Kidney (tissue), 14 donors: ENCODE results near the gene EMP2. TPM values are rescaled to one million over a fixed set of nuclear protein-coding genes. Genes with fewer than 3 reads are reported as not detected.
"Not testable (repeated sequence)": the region's sequence is repeated elsewhere in the genome, so short reads cannot be mapped to it uniquely, and the experiment has no call there.

ENCODE experiments used
- DNase-seq, 5 donors: peaks; one replicate each; pipeline ENCODE4 v3.0.0-alpha.2; 2013 to 2020
- FAIRE-seq: peaks from 2 replicates; lab custom pipeline; 2012; peaks lifted over from hg19 to GRCh38; lab: Jason Lieb, UNC
- H3K27ac ChIP-seq, 2 donors: one replicate each; pipeline ENCODE4 v1.7.0; 2013; ENCODE audit warnings: low read depth in 2 of 2, low read length in 2 of 2, inconsistent platforms in 1 of 2
- H3K27me3 ChIP-seq: one replicate; pipeline ENCODE4 v1.7.1; 2013; ENCODE audit warnings: low read length, inconsistent platforms; ENCODE audit not compliant: control insufficient read depth, insufficient read depth
- H3K36me3 ChIP-seq, 3 donors: one replicate each; pipeline versions ENCODE4 v1.7.0 to v1.7.1; 2013; ENCODE audit warnings: low read length in 3 of 3, control low read depth in 1 of 3, inconsistent platforms in 1 of 3; ENCODE audit not compliant: insufficient read depth in 3 of 3, control insufficient read depth in 2 of 3
- H3K4me1 ChIP-seq, 3 donors: one replicate each; pipeline versions ENCODE4 v1.7.0 to v1.7.1; 2013; ENCODE audit warnings: low read length in 3 of 3, inconsistent platforms in 1 of 3, low read depth in 1 of 3; ENCODE audit not compliant: control insufficient read depth in 2 of 3, insufficient read depth in 2 of 3
- H3K4me3 ChIP-seq, 3 donors: one replicate each; pipeline versions ENCODE4 v1.7.0 to v1.8.1; 2013; ENCODE audit warnings: low read length in 3 of 3, control low read depth in 1 of 3, inconsistent platforms in 1 of 3
- H3K9ac ChIP-seq, 3 donors: one replicate each; pipeline versions ENCODE4 v1.7.0 to v1.7.1; 2013; ENCODE audit warnings: low read length in 3 of 3, control low read depth in 1 of 3, inconsistent platforms in 1 of 3
- H3K9me3 ChIP-seq, 3 donors: one replicate each; pipeline versions ENCODE4 v1.7.0 to v1.7.1; 2013; ENCODE audit warnings: low read length in 3 of 3, control low read depth in 1 of 3, inconsistent platforms in 1 of 3; ENCODE audit not compliant: control insufficient read depth in 2 of 3, insufficient read depth in 1 of 3
- CTCF ChIP-seq: IDR thresholded peaks from 3 replicates; pipeline ENCODE4 v1.5.1; 2012; ENCODE audit warnings: mild to moderate bottlenecking, moderate library complexity, borderline replicate concordance; ENCODE audit not compliant: insufficient read depth; ENCODE audit errors: extremely low read depth
- intact Hi-C: fragments of 100-400 bp; cut with DNase I; formaldehyde crosslinking; loops from one replicate; pipeline ENCODE4 v1.11.1; 2022
- polyA plus RNA-seq: library from polyadenylated mRNA; stranded (reverse); fragments of 350-450 nt; fragmentation: Illumina TruSeq; extraction: RNeasy Lipid Tissue Mini Kit (QIAGEN cat#74804); gene quantifications from one replicate; pipeline ENCODE4 v1.2.3, GENCODE V29; 2014; ENCODE audit warnings: low read depth, low replicate concordance; ENCODE audit not compliant: insufficient read depth
- total RNA-seq: library from RNA; stranded (reverse); fragmentation: NEBNext Ultra II Directional; extraction: Animal tissue kit (Norgen Biotek cat#: 25700); gene quantifications from one replicate; pipeline ENCODE4 v1.2.1, GENCODE V29; 2021
- donor health status: control.
- donor health status: control.
- donor health status: control.
- donor health status: control.
- donor health status: control.
- donor health status: DM: yes; HTN: yes; CAD: no.
- donor health status: Normal renal cell carcinoma (clear cell type).

Gene EMP2
- total and polyA plus RNA-seq, 2 donors from 2014 or later: 14.5 to 25.8 TPM

DNA sequence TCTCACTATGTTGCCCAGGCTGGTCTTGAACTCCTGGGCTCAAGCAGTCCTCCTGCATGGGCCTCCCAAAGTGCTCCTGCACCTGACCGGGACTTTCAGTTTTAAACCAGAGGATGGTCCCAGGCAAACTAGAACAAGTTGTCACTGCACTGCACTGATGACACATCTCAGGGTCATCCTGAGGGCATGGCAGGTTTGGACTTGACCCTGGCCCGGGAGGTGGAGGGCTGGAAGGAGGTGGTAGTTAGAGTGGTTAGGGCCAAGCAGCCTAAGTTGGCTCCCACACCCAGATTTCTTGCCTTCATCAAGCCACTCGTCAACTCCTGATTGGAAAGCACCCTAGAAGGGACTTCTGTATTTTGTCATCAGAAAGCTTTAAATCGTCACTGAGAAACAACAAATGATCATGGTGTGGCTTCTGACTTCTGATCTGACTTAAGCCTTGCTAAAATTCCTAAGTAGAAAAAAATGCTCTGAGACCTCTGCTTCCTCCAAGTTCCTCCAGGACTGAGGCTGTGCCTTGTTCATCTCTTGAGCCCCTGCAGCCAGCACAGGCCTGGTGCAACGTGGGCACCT is 43.5 kb downstream of the EMP2 start:
- Histone ChIP-seq H3K36me3 (no peaks in the 10 kb centered on the region), H3K9ac (no peak overlapping the region), H3K4me3 (no peak overlapping the region), H3K9me3 (no peaks in the 10 kb centered on the region), H3K27me3 (no peaks in the 10 kb centered on the region), H3K4me1 (no peaks in the 10 kb centered on the region), H3K27ac (no peak overlapping the region)
- no peak for TF ChIP-seq CTCF
- intact Hi-C loops: no loop called here
- FAIRE-seq: no peak
- DNase-seq: no peak

DNA sequence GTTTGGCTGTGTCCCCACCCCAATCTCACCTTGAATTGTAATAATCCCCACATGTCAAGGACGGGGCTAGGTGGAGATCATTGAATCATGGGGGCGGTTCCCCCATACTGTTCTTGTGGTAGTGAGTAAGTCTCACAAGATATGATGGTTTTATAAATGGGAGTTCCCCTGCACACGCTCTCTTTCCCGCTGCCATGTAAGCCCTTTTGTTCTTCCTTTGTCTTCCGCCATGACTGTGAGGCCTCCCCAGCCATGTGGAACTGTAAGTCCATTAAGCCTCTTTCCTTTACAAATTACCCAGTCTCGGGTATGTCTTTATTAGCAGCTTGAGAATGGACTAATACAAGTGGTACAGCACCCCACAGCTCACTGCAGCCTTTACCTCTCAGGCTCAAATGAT is 44.1 kb downstream of the EMP2 start:
- FAIRE-seq, DNase-seq, H3K9me3 ChIP-seq, H3K36me3 ChIP-seq, intact Hi-C loops, H3K4me1 ChIP-seq, H3K4me3 ChIP-seq, H3K27me3 ChIP-seq, H3K27ac ChIP-seq, H3K9ac ChIP-seq: not testable (repeated sequence)

- intact Hi-C loops: no loop called here
- FAIRE-seq (no peak), DNase-seq (no peak)
- no peak for TF ChIP-seq CTCF
- Histone ChIP-seq H3K36me3 (no peaks in the 10 kb centered on the region), H3K9ac (no peak overlapping the region), H3K4me3 (no peak overlapping the region), H3K9me3 (no peaks in the 10 kb centered on the region), H3K27ac (no peak overlapping the region), H3K27me3 (no peaks in the 10 kb centered on the region), H3K4me1 (no peaks in the 10 kb centered on the region)
Observed at GRCh38 chr16:10535461-10535860, 44.9 kb downstream of the EMP2 start.

DNA sequence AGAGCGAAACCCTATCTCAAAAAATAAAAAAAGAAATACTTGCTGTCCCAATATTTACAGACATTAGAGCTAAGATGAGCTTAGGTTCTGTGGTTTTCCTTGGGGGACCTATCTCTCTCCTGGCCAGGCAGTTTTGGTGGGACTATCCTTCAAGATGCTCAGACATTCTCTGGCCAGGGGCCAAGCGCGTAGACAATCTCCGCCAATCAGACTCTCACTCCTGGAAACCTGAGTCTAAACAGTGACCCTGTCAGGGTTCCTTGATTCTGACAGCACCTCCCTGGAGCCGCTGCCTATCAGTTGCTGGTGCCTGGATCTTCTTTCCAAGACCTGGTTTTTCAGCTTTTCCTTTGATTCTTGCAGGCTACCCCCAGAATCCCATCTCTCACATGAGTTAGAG is 45.6 kb downstream of the EMP2 start:
- Histone ChIP-seq H3K27me3 (no peaks in the 10 kb centered on the region), H3K4me1 (no peaks in the 10 kb centered on the region), H3K4me3 (no peak overlapping the region), H3K27ac (no peak overlapping the region), H3K36me3 (no peaks in the 10 kb centered on the region), H3K9me3 (no peaks in the 10 kb centered on the region), H3K9ac (no peak overlapping the region)
- intact Hi-C loops: no loop called here
- no peak for FAIRE-seq
- peak in 3 of 5 donors; percentile 52 to 68 (median 59) for DNase-seq
- TF ChIP-seq CTCF: no peak

GRCh38 chr16:10533612-10534011 is 46.8 kb downstream of the EMP2 start:
- H3K4me3 ChIP-seq, H3K4me1 ChIP-seq, FAIRE-seq, intact Hi-C loops, H3K27me3 ChIP-seq, DNase-seq, H3K9ac ChIP-seq, H3K9me3 ChIP-seq, H3K27ac ChIP-seq, H3K36me3 ChIP-seq: not testable (repeated sequence)
